ENCODE measurements around the gene CCDC85A.

The CCDC85A gene

GRCh38 chr2:56372071-56372656 is 188.4 kb downstream of the CCDC85A start:
- Histone ChIP-seq H3K4me3 (ENCODE audit: low read depth, low read length) (no peak overlapping the region), H3K36me3 (ENCODE audit: control insufficient read depth, insufficient read depth, low read length) (no peaks in the 10 kb centered on the region), H3K9ac (ENCODE audit: low read depth, low read length) (no peak overlapping the region), H3K9me3 (ENCODE audit: control insufficient read depth, insufficient read depth, low read length) (no peaks in the 10 kb centered on the region), H3K27ac (ENCODE audit: low read depth, low read length) (no peak overlapping the region), H3K4me1 (ENCODE audit: control insufficient read depth, insufficient read depth, low read length) (peaks cover 6% of the 10 kb centered on the region; the same call in 1 of the 2 replicates), H3K27me3 (ENCODE audit: control insufficient read depth, insufficient read depth, low read length) (no peaks in the 10 kb centered on the region)

- H3K4me1 ChIP-seq (ENCODE audit: control insufficient read depth, insufficient read depth, low read length): no peaks in the 10 kb centered on the region
- H3K27ac ChIP-seq (ENCODE audit: low read depth, low read length): no peak overlapping the region
- no peaks in the 10 kb centered on the region for H3K27me3 ChIP-seq (ENCODE audit: control insufficient read depth, insufficient read depth, low read length)
- H3K9ac ChIP-seq (ENCODE audit: low read depth, low read length): no peak overlapping the region
- H3K9me3 ChIP-seq (ENCODE audit: control insufficient read depth, insufficient read depth, low read length): no peaks in the 10 kb centered on the region
- H3K4me3 ChIP-seq (ENCODE audit: low read depth, low read length): no peak overlapping the region
- H3K36me3 ChIP-seq (ENCODE audit: control insufficient read depth, insufficient read depth, low read length): no peaks in the 10 kb centered on the region
Measured at GRCh38 chr2:56375251-56375650, 191.5 kb downstream of the CCDC85A start.

- no peaks in the 10 kb centered on the region for H3K36me3 ChIP-seq (ENCODE audit: control insufficient read depth, insufficient read depth, low read length)
- no peak overlapping the region for H3K27ac ChIP-seq (ENCODE audit: low read depth, low read length)
Measured at GRCh38 chr2:56376699-56377665, 193.2 kb downstream of the CCDC85A start.

GRCh38 chr2:56379066-56379465 is 195.3 kb downstream of the CCDC85A start:
- Histone ChIP-seq H3K4me3 (ENCODE audit: low read depth, low read length) (no peak overlapping the region), H3K9ac (ENCODE audit: low read depth, low read length) (no peak overlapping the region), H3K36me3 (ENCODE audit: control insufficient read depth, insufficient read depth, low read length) (no peaks in the 10 kb centered on the region), H3K27me3 (ENCODE audit: control insufficient read depth, insufficient read depth, low read length) (no peaks in the 10 kb centered on the region), H3K4me1 (ENCODE audit: control insufficient read depth, insufficient read depth, low read length) (peaks cover 8% of the 10 kb centered on the region), H3K27ac (ENCODE audit: low read depth, low read length) (no peak overlapping the region), H3K9me3 (ENCODE audit: control insufficient read depth, insufficient read depth, low read length) (no peaks in the 10 kb centered on the region)

More at GRCh38 chr2:56376699-56377665, 193.2 kb downstream of the CCDC85A start:
- Histone ChIP-seq H3K4me1 (ENCODE audit: control insufficient read depth, insufficient read depth, low read length) (no peaks in the 10 kb centered on the region), H3K27me3 (ENCODE audit: control insufficient read depth, insufficient read depth, low read length) (no peaks in the 10 kb centered on the region), H3K4me3 (ENCODE audit: low read depth, low read length) (no peak overlapping the region), H3K9ac (ENCODE audit: low read depth, low read length) (no peak overlapping the region), H3K9me3 (ENCODE audit: control insufficient read depth, insufficient read depth, low read length) (no peaks in the 10 kb centered on the region)

GRCh38 chr2:56380861-56381260 is 197.1 kb downstream of the CCDC85A start:
- H3K4me1 ChIP-seq (ENCODE audit: control insufficient read depth, insufficient read depth, low read length): peaks cover 13% of the 10 kb centered on the region
- no peaks in the 10 kb centered on the region for H3K36me3 ChIP-seq (ENCODE audit: control insufficient read depth, insufficient read depth, low read length)
- H3K27me3 ChIP-seq (ENCODE audit: control insufficient read depth, insufficient read depth, low read length): no peaks in the 10 kb centered on the region
- H3K9me3 ChIP-seq (ENCODE audit: control insufficient read depth, insufficient read depth, low read length): no peaks in the 10 kb centered on the region
- no peak overlapping the region for H3K9ac ChIP-seq (ENCODE audit: low read depth, low read length)
- H3K27ac ChIP-seq (ENCODE audit: low read depth, low read length): no peak overlapping the region
- no peak overlapping the region for H3K4me3 ChIP-seq (ENCODE audit: low read depth, low read length)

GRCh38 chr2:56382466-56382865 is 198.7 kb downstream of the CCDC85A start:
- Histone ChIP-seq H3K9ac (ENCODE audit: low read depth, low read length) (no peak overlapping the region), H3K9me3 (ENCODE audit: control insufficient read depth, insufficient read depth, low read length) (no peaks in the 10 kb centered on the region), H3K4me3 (ENCODE audit: low read depth, low read length) (no peak overlapping the region), H3K36me3 (ENCODE audit: control insufficient read depth, insufficient read depth, low read length) (no peaks in the 10 kb centered on the region), H3K4me1 (ENCODE audit: control insufficient read depth, insufficient read depth, low read length) (peaks cover 13% of the 10 kb centered on the region), H3K27me3 (ENCODE audit: control insufficient read depth, insufficient read depth, low read length) (no peaks in the 10 kb centered on the region), H3K27ac (ENCODE audit: low read depth, low read length) (no peak overlapping the region)

GRCh38 chr2:56386657-56387056 is 202.9 kb downstream of the CCDC85A start:
- H3K9me3 ChIP-seq (ENCODE audit: control insufficient read depth, insufficient read depth, low read length): no peaks in the 10 kb centered on the region
- H3K36me3 ChIP-seq (ENCODE audit: control insufficient read depth, insufficient read depth, low read length): no peaks in the 10 kb centered on the region
- peaks cover 13% of the 10 kb centered on the region for H3K4me1 ChIP-seq (ENCODE audit: control insufficient read depth, insufficient read depth, low read length)
- no peak overlapping the region for H3K4me3 ChIP-seq (ENCODE audit: low read depth, low read length)
- no peak overlapping the region for H3K9ac ChIP-seq (ENCODE audit: low read depth, low read length)
- no peak overlapping the region for H3K27ac ChIP-seq (ENCODE audit: low read depth, low read length)
- no peaks in the 10 kb centered on the region for H3K27me3 ChIP-seq (ENCODE audit: control insufficient read depth, insufficient read depth, low read length)

GRCh38 chr2:56390644-56391043 is 206.9 kb downstream of the CCDC85A start:
- no peak overlapping the region for H3K4me3 ChIP-seq (ENCODE audit: low read depth, low read length)
- no peaks in the 10 kb centered on the region for H3K9me3 ChIP-seq (ENCODE audit: control insufficient read depth, insufficient read depth, low read length)
- H3K27me3 ChIP-seq (ENCODE audit: control insufficient read depth, insufficient read depth, low read length): no peaks in the 10 kb centered on the region
- no peaks in the 10 kb centered on the region for H3K36me3 ChIP-seq (ENCODE audit: control insufficient read depth, insufficient read depth, low read length)
- no peak overlapping the region for H3K9ac ChIP-seq (ENCODE audit: low read depth, low read length)
- H3K27ac ChIP-seq (ENCODE audit: low read depth, low read length): no peak overlapping the region
- no peaks in the 10 kb centered on the region for H3K4me1 ChIP-seq (ENCODE audit: control insufficient read depth, insufficient read depth, low read length)

- H3K36me3 ChIP-seq (ENCODE audit: control insufficient read depth, insufficient read depth, low read length): no peaks in the 10 kb centered on the region
- no peak overlapping the region for H3K9ac ChIP-seq (ENCODE audit: low read depth, low read length)
- H3K4me3 ChIP-seq (ENCODE audit: low read depth, low read length): no peak overlapping the region
Measured at GRCh38 chr2:56410140-56410539, 226.3 kb downstream of the CCDC85A start.

GRCh38 chr2:56416500-56417176 is 232.8 kb downstream of the CCDC85A start:
- H3K4me3 ChIP-seq (ENCODE audit: low read depth, low read length): no peak overlapping the region
- no peaks in the 10 kb centered on the region for H3K4me1 ChIP-seq (ENCODE audit: control insufficient read depth, insufficient read depth, low read length)
- no peaks in the 10 kb centered on the region for H3K36me3 ChIP-seq (ENCODE audit: control insufficient read depth, insufficient read depth, low read length)
- H3K9me3 ChIP-seq (ENCODE audit: control insufficient read depth, insufficient read depth, low read length): peaks cover 6% of the 10 kb centered on the region
- H3K27ac ChIP-seq (ENCODE audit: low read depth, low read length): no peak overlapping the region
- no peaks in the 10 kb centered on the region for H3K27me3 ChIP-seq (ENCODE audit: control insufficient read depth, insufficient read depth, low read length)
- H3K9ac ChIP-seq (ENCODE audit: low read depth, low read length): no peak overlapping the region

More at GRCh38 chr2:56410140-56410539, 226.3 kb downstream of the CCDC85A start:
- Histone ChIP-seq H3K4me1 (ENCODE audit: control insufficient read depth, insufficient read depth, low read length) (no peaks in the 10 kb centered on the region), H3K27me3 (ENCODE audit: control insufficient read depth, insufficient read depth, low read length) (no peaks in the 10 kb centered on the region), H3K9me3 (ENCODE audit: control insufficient read depth, insufficient read depth, low read length) (no peaks in the 10 kb centered on the region), H3K27ac (ENCODE audit: low read depth, low read length) (no peak overlapping the region)

Measured in HUES48 (cell line).